SK-N-SH (cell line): Measurements from ENCODE around the gene ARHGAP15. TPM values are rescaled to one million over a fixed set of nuclear protein-coding genes. Genes with fewer than 3 reads are reported as not detected.

ENCODE experiments used
- CTCF ChIA-PET: fragments of 300-600, 350-600 bp; formaldehyde crosslinking; extraction: SDS; loops from one replicate; lab custom pipeline; 2021; lab: Yijun Ruan, JAX
- POLR2A ChIA-PET: fragments of 350-600 bp; sonication (Branson Sonifier 250); formaldehyde crosslinking; extraction: SDS; loops from one replicate; lab custom pipeline; 2020; ENCODE audit warnings: antibody characterized with exemption, inconsistent platforms; lab: Yijun Ruan, JAX
- DNase-seq: peaks from one replicate; pipeline ENCODE4 v3.0.0; 2012
- H2AFZ ChIP-seq: fragments of 200-600 bp; sonication (generic); 2 replicates; pipeline ENCODE4 v1.8.1; 2016; ENCODE audit warnings: antibody characterized with exemption, mild to moderate bottlenecking, low read depth
- H3F3A ChIP-seq: fragments of 200-600 bp; sonication (generic); replicated peaks from 2 replicates; pipeline ENCODE3; 2016; ENCODE audit warnings: antibody characterized with exemption, mild to moderate bottlenecking; ENCODE audit not compliant: insufficient read depth
- H3K27ac ChIP-seq, 2 experiments: fragments of 200-500 bp in 1 of 2; fragments of 200-600 bp in 1 of 2; sonication (Bioruptor generic) in 1 of 2; sonication (generic), shearing (Covaris generic) in 1 of 2; 2 replicates each; pipeline versions ENCODE4 v1.5.1 to v1.6.1; 2014 to 2016; ENCODE audit warnings: low read depth in 2 of 2, inconsistent platforms in 1 of 2, low read length in 1 of 2, mild to moderate bottlenecking in 1 of 2, mixed read lengths in 1 of 2
- H3K27me3 ChIP-seq: fragments of 200-600 bp; sonication (generic), shearing (Covaris generic); 2 replicates; pipeline ENCODE4 v1.6.1; 2016; ENCODE audit warnings: mixed run types; ENCODE audit not compliant: insufficient read depth
- H3K36me3 ChIP-seq, 2 experiments: fragments of 200-500 bp in 1 of 2; fragments of 200-600 bp in 1 of 2; sonication (Bioruptor generic) in 1 of 2; sonication (generic) in 1 of 2; replicated peaks in 1 of 2; 2 replicates each; pipeline versions ENCODE3 to v1.5.1; 2014 to 2016; ENCODE audit warnings: low read length in 1 of 2, mild to moderate bottlenecking in 1 of 2; ENCODE audit not compliant: insufficient read depth in 2 of 2, control insufficient read depth in 1 of 2
- H3K4me1 ChIP-seq, 2 experiments: fragments of 200-500 bp in 1 of 2; fragments of 200-600 bp in 1 of 2; sonication (Bioruptor generic) in 1 of 2; sonication (generic), shearing (Covaris generic) in 1 of 2; 2 replicates each; pipeline versions ENCODE4 v1.5.1 to v1.6.1; 2014 to 2016; ENCODE audit warnings: low read depth in 1 of 2, low read length in 1 of 2, mixed run types in 1 of 2; ENCODE audit not compliant: insufficient read depth in 2 of 2, control insufficient read depth in 1 of 2
- H3K4me2 ChIP-seq: fragments of 200-600 bp; sonication (generic), shearing (Covaris generic); 2 replicates; pipeline ENCODE4 v1.6.1; 2017; ENCODE audit warnings: mixed run types
- H3K4me3 ChIP-seq, 2 experiments: fragments of 200-500 bp in 1 of 2; fragments of 200-600 bp in 1 of 2; sonication (Bioruptor generic) in 1 of 2; sonication (generic), shearing (Covaris generic) in 1 of 2; 2 replicates each; pipeline versions ENCODE4 v1.5.1 to v1.8.1; 2014 to 2016; ENCODE audit warnings: low read depth in 2 of 2, inconsistent platforms in 1 of 2, low read length in 1 of 2, mild to moderate bottlenecking in 1 of 2, mixed read lengths in 1 of 2, moderate library complexity in 1 of 2
- H3K79me2 ChIP-seq: fragments of 200-600 bp; sonication (generic); 2 replicates; pipeline ENCODE4 v1.8.1; 2017; ENCODE audit warnings: mild to moderate bottlenecking; ENCODE audit not compliant: insufficient read depth
- H3K9ac ChIP-seq: fragments of 200-600 bp; sonication (generic); 2 replicates; pipeline ENCODE4 v1.6.1; 2017; ENCODE audit warnings: mixed run types
- H3K9me2 ChIP-seq: fragments of 200-600 bp; sonication (generic); 2 replicates; pipeline ENCODE4 v1.6.1; 2017; ENCODE audit warnings: mixed run types
- H3K9me3 ChIP-seq: fragments of 200-600 bp; sonication (generic); 2 replicates; pipeline ENCODE4 v1.6.1; 2017; ENCODE audit warnings: mixed run types, mild to moderate bottlenecking, moderate library complexity
- H4K20me1 ChIP-seq: fragments of 200-600 bp; sonication (generic); 2 replicates; pipeline ENCODE4 v1.6.1; 2017; ENCODE audit warnings: mild to moderate bottlenecking, mixed run types; ENCODE audit not compliant: insufficient read depth
- CTCF ChIP-seq: fragments of 200-600 bp; sonication (generic); IDR thresholded peaks from 2 replicates; pipeline ENCODE4 v1.6.1; 2017; ENCODE audit warnings: antibody characterized with exemption, mild to moderate bottlenecking, moderate library complexity
- EP300 ChIP-seq, 2 experiments: IDR thresholded peaks; 2 replicates each; pipeline versions ENCODE4 v1.4.0 to v1.6.1; 2012; ENCODE audit warnings: borderline replicate concordance in 1 of 2, low read depth in 1 of 2, low read length in 1 of 2
- EZH2phosphoT487 ChIP-seq: fragments of 200-600 bp; sonication (generic); IDR thresholded peaks from 2 replicates; pipeline ENCODE4 v1.6.1; 2017; ENCODE audit warnings: low read depth, mixed run types, mild to moderate bottlenecking, antibody characterized with exemption, moderate library complexity, borderline replicate concordance
- IRF3 ChIP-seq: fragments of 150-350 bp; IDR thresholded peaks from 2 replicates; pipeline ENCODE4 v1.6.1; 2016; ENCODE audit warnings: mild to moderate bottlenecking, low read depth, low read length
- NFIC ChIP-seq: IDR thresholded peaks from 2 replicates; pipeline ENCODE4 v1.4.0; 2012; ENCODE audit warnings: borderline replicate concordance
- POLR2AphosphoS5 ChIP-seq: IDR thresholded peaks from 2 replicates; pipeline ENCODE4 v1.6.1; 2012; ENCODE audit warnings: low read depth, low read length
- RAD21 ChIP-seq: IDR thresholded peaks from 2 replicates; pipeline ENCODE4 v1.6.1; 2012; ENCODE audit warnings: mild to moderate bottlenecking, low read length
- RFX5 ChIP-seq: IDR thresholded peaks from 2 replicates; pipeline ENCODE4 v1.6.1; 2012; ENCODE audit warnings: mild to moderate bottlenecking, improper control_type of control experiment, low read length
- SMC3 ChIP-seq: IDR thresholded peaks from 2 replicates; pipeline ENCODE4 v1.6.1; 2012; ENCODE audit warnings: low read depth, low read length, improper control_type of control experiment
- TCF12 ChIP-seq: IDR thresholded peaks from 2 replicates; pipeline ENCODE4 v1.4.0; 2012
- TEAD4 ChIP-seq: IDR thresholded peaks from 2 replicates; pipeline ENCODE4 v1.4.0; 2012; ENCODE audit warnings: mild to moderate bottlenecking, borderline replicate concordance; ENCODE audit not compliant: insufficient read depth
- USF1 ChIP-seq: IDR thresholded peaks from 2 replicates; pipeline ENCODE4 v1.4.0; 2012; ENCODE audit warnings: low read depth, borderline replicate concordance
- WGBS: methylation state at CpG from one replicate; pipeline ENCODE4 v1.1.6; 2017; ENCODE audit warnings: low lambda C conversion rate; 5-methylcytosine and 5-hydroxymethylcytosine counted together
- polyA plus RNA-seq, 3 experiments: library from polyadenylated mRNA; depleted of rRNA; stranded (reverse); fragments of >200 nt; gene quantifications; 2 replicates each; pipeline ENCODE4 v1.2.3, GENCODE V29; 2012
- TF ChIP-seq, protein P1 (sequence below): IDR thresholded peaks from 2 replicates; pipeline ENCODE4; 2012

Gene ARHGAP15
- polyA plus RNA-seq, 1 of the 3 experiments (the other 2 are of a cell fraction), result not detected

DNA sequence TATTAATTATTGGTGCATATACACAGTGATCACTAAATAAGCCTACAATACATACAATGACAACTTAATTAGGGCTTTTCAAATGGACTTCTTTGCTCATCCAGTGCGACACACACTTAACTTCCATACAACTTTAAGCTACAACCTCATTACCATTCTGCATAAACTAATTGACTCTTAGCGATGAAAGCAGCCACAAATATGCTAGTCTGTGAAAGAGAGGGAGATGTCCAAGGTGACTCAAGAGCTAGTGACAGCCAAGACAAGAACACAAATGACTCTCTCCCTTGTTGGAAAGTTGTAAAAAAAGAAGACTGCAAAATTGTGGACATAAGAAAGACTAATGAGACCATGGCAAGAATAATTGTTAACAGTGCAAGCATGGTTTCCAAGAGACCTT, 264.8 kb downstream of the ARHGAP15 start:
- H3K79me2 ChIP-seq, result no peaks in the 10 kb centered on the region
- DNase-seq, result no peak
- CTCF ChIA-PET, result no interaction called here
- no peak overlapping the region for H2AFZ ChIP-seq
- TF ChIP-seq EZH2phosphoT487 (no peak), RAD21 (no peak), RFX5 (no peak), IRF3 (no peak), TEAD4 (no peak), CTCF (no peak), USF1 (no peak), SMC3 (no peak), TCF12 (no peak), NFIC (no peak), POLR2AphosphoS5 (no peak), EP300 (IDR thresholded peaks at IDR 0.05; ENCODE audit: borderline replicate concordance in 1 of 2, low read depth in 1 of 2, low read length in 1 of 2) (no peak)
- TF ChIP-seq, protein P1, sequence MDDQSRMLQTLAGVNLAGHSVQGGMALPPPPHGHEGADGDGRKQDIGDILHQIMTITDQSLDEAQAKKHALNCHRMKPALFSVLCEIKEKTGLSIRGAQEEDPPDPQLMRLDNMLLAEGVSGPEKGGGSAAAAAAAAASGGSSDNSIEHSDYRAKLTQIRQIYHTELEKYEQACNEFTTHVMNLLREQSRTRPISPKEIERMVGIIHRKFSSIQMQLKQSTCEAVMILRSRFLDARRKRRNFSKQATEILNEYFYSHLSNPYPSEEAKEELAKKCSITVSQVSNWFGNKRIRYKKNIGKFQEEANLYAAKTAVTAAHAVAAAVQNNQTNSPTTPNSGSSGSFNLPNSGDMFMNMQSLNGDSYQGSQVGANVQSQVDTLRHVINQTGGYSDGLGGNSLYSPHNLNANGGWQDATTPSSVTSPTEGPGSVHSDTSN, result no peak
- no peak overlapping the region for H3K4me3 ChIP-seq
- POLR2A ChIA-PET, result no interaction called here
- no peaks in the 10 kb centered on the region for H3K9me3 ChIP-seq
- peaks cover 4% of the 10 kb centered on the region for H3F3A ChIP-seq
- H3K4me1 ChIP-seq, result peaks cover 0 to 12% of the 10 kb centered on the region in 2 experiments; a peak in 2 of 4 replicates
- no peak overlapping the region for H3K27ac ChIP-seq
- no peaks in the 10 kb centered on the region for H3K27me3 ChIP-seq
- no peak overlapping the region for H3K9ac ChIP-seq
- no peaks in the 10 kb centered on the region for H3K36me3 ChIP-seq
- H4K20me1 ChIP-seq, result no peaks in the 10 kb centered on the region
- H3K9me2 ChIP-seq, result no peaks in the 10 kb centered on the region
- WGBS, result 77% methylated on average over 2 of the region's 2 CpGs
- no peak overlapping the region for H3K4me2 ChIP-seq
